Activated T-cell treated with anti-CD3 and anti-CD28 coated beads for 48 hours (primary cell): ENCODE measurements around the gene OR2T2.
"Not testable (repeated sequence)": the region's sequence is repeated elsewhere in the genome, so short reads cannot be mapped to it uniquely, and the experiment has no call there.

ENCODE experiments used
- DNase-seq: peaks from one replicate; pipeline ENCODE4 v3.0.0-alpha.2; 2020; ENCODE audit warnings: low read depth

Gene OR2T2

GRCh38 chr1:248450466-248451145, 5.2 kb downstream of the OR2T2 start:
- DNase-seq = not testable (repeated sequence)

GRCh38 chr1:248453619-248454018, 8.2 kb downstream of the OR2T2 start:
- not testable (repeated sequence) for DNase-seq

- not testable (repeated sequence) for DNase-seq
Measured at GRCh38 chr1:248455045-248455444, 9.6 kb downstream of the OR2T2 start.

GRCh38 chr1:248456635-248457034, 11.2 kb downstream of the OR2T2 start:
- DNase-seq = not testable (repeated sequence)

GRCh38 chr1:248459117-248459516, 13.7 kb downstream of the OR2T2 start:
- DNase-seq = not testable (repeated sequence)

GRCh38 chr1:248471154-248471553, 25.7 kb downstream of the OR2T2 start:
- DNase-seq = no peak

GRCh38 chr1:248472111-248472510, 26.7 kb downstream of the OR2T2 start:
- DNase-seq = not testable (repeated sequence)

GRCh38 chr1:248473051-248473450, 27.6 kb downstream of the OR2T2 start, which contains the start of gene OR2T3:
OR2T3 (plus strand) TSS chr1:248473351; CDS start chr1:248473351, 0 bp downstream.
- not testable (repeated sequence) for DNase-seq

- not testable (repeated sequence) for DNase-seq
Measured at GRCh38 chr1:248475660-248476059, 30.2 kb downstream of the OR2T2 start.

- not testable (repeated sequence) for DNase-seq
Measured at GRCh38 chr1:248481686-248482579, 36.5 kb downstream of the OR2T2 start.

- DNase-seq = not testable (repeated sequence)
Measured at GRCh38 chr1:248488289-248488688, 42.9 kb downstream of the OR2T2 start, which contains the start of gene OR2T5. OR2T5 (plus strand) TSS chr1:248488589; CDS start chr1:248488589, 0 bp downstream.

- not testable (repeated sequence) for DNase-seq
Measured at GRCh38 chr1:248496661-248497060, 51.2 kb downstream of the OR2T2 start.

GRCh38 chr1:248500305-248501035, 55.0 kb downstream of the OR2T2 start:
- DNase-seq = not testable (repeated sequence)
